Panc1 (cell line): Measurements from ENCODE around the gene CACNA1G. TPM values are rescaled to one million over a fixed set of nuclear protein-coding genes. Genes with fewer than 3 reads are reported as not detected.

Source experiments
- ATAC-seq: fragments of 200-7000 bp; cut with Tn5 transposase; 2 replicates; pipeline ENCODE4 v1.9.1; 2020; ENCODE audit warnings: mild to moderate bottlenecking, moderate library complexity
- BruUV-seq: library from RNA; stranded (reverse); fragments of 400-500 nt; replicated peaks from 2 replicates; lab custom pipeline; 2021; lab: Mats Ljungman, UMichigan
- CTCF ChIA-PET: fragments of 300-600 bp; sonication (Branson Sonifier 250); formaldehyde crosslinking; loops from one replicate; lab custom pipeline; 2022; ENCODE audit warnings: antibody characterized with exemption; lab: Charles Lee
- POLR2A ChIA-PET: fragments of 300-600 bp; sonication (Branson Sonifier 250); formaldehyde crosslinking; loops from one replicate; lab custom pipeline; 2022; ENCODE audit warnings: antibody characterized with exemption; lab: Charles Lee
- DNase-seq: peaks from one replicate; pipeline ENCODE4 v3.0.0-alpha.2; 2010; ENCODE audit warnings: low read depth, low spot score
- H3K27ac ChIP-seq: 2 replicates; pipeline ENCODE4 v1.5.1; 2011; ENCODE audit warnings: mild to moderate bottlenecking, low read length, inconsistent platforms
- H3K27me3 ChIP-seq: fragments of 200-500 bp; sonication (Bioruptor generic); 2 replicates; pipeline ENCODE4 v1.6.0; 2014; ENCODE audit warnings: low read length, inconsistent platforms; ENCODE audit not compliant: control insufficient read depth, insufficient read depth
- H3K36me3 ChIP-seq: fragments of 200-500 bp; sonication (Bioruptor generic); 2 replicates; pipeline ENCODE4 v1.5.1; 2014; ENCODE audit warnings: inconsistent platforms, mild to moderate bottlenecking, low read length, moderate library complexity; ENCODE audit not compliant: control insufficient read depth, insufficient read depth
- H3K4me1 ChIP-seq: 2 replicates; pipeline ENCODE4 v1.5.1; 2011; ENCODE audit warnings: inconsistent platforms, mild to moderate bottlenecking, low read length, moderate library complexity; ENCODE audit not compliant: control insufficient read depth, insufficient read depth
- H3K4me3 ChIP-seq, 2 experiments: 2 replicates each; pipeline ENCODE4 v1.5.1; 2011 to 2012; ENCODE audit warnings: low read depth in 2 of 2, low read length in 2 of 2, mild to moderate bottlenecking in 2 of 2, inconsistent platforms in 1 of 2, moderate library complexity in 1 of 2
- H3K9me3 ChIP-seq: fragments of 200-500 bp; sonication (Bioruptor generic); 2 replicates; pipeline ENCODE4 v1.5.1; 2014; ENCODE audit warnings: low read depth, mild to moderate bottlenecking, inconsistent platforms, low read length, moderate library complexity; ENCODE audit not compliant: control insufficient read depth, insufficient read depth
- CTCF ChIP-seq: fragments of 450-650 bp; IDR thresholded peaks from 2 replicates; pipeline ENCODE4 v1.5.1; 2017; ENCODE audit warnings: mild to moderate bottlenecking
- POLR2AphosphoS5 ChIP-seq: IDR thresholded peaks from 2 replicates; pipeline ENCODE4 v1.6.1; 2012; ENCODE audit warnings: mild to moderate bottlenecking, low read depth, low read length, moderate library complexity
- REST ChIP-seq, 2 experiments: IDR thresholded peaks; 2 replicates each; pipeline ENCODE4 v1.6.1; 2011 to 2012; ENCODE audit warnings: low read depth in 2 of 2, control low read depth in 1 of 2, low read length in 1 of 2, mild to moderate bottlenecking in 1 of 2, moderate library complexity in 1 of 2; ENCODE audit not compliant: insufficient read depth in 1 of 2
- SIN3A ChIP-seq: IDR thresholded peaks from 2 replicates; pipeline ENCODE4 v1.6.1; 2012; ENCODE audit warnings: low read depth, mild to moderate bottlenecking, low read length, moderate library complexity, borderline replicate concordance; ENCODE audit not compliant: insufficient read depth
- TCF7L2 ChIP-seq: IDR thresholded peaks from 2 replicates; pipeline ENCODE4 v1.6.1; 2011; ENCODE audit warnings: mild to moderate bottlenecking, low read depth, low read length, inconsistent platforms
- in situ Hi-C: cut with HindIII; loops from 2 replicates; pipeline ENCODE4 v1.10.0; 2016; ENCODE audit warnings: low sequenced_read_pairs, low pct_unique_long_range_greater_than_20kb
- intact Hi-C: fragments of 100-400 bp; cut with micrococcal nuclease; formaldehyde crosslinking; loops from one replicate; pipeline ENCODE4 v1.10.0; 2022; ENCODE audit not compliant: unreplicated experiment
- total RNA-seq: library from RNA; stranded (reverse); gene quantifications from one replicate; pipeline ENCODE4 v1.2.1, GENCODE V29; 2021; ENCODE audit not compliant: unreplicated experiment

The CACNA1G gene
- total RNA-seq, 1 experiment from 2014 or later, result 10.0 TPM

GRCh38 chr17:50572541-50572940 lies 12.0 kb downstream of the CACNA1G start:
- in situ Hi-C loops, result no loop called here
- H3K4me3 ChIP-seq, result no peak overlapping the region
- intact Hi-C loops, result no loop called here
- BruUV-seq, result no TSS peak
- TF ChIP-seq REST (IDR thresholded peaks at IDR 0.05; ENCODE audit: insufficient read depth in 1 of 2, low read depth in 2 of 2, low read length in 1 of 2), result no peak
- no peak for TF ChIP-seq TCF7L2
- TF ChIP-seq POLR2AphosphoS5, result no peak
- TF ChIP-seq CTCF, result no peak
- no peak for TF ChIP-seq SIN3A
- ChIA-PET CTCF (interaction anchor here (0.5 kb wide), 1 partner anchor 787 kb away, joined by 3 read pairs; no protein-coding TSS in a partner anchor), POLR2A (no interaction called here)
- ATAC-seq (no peak), DNase-seq (no peak)
- H3K27ac ChIP-seq, result no peak overlapping the region
- no peaks in the 10 kb centered on the region for H3K4me1 ChIP-seq
- H3K27me3 ChIP-seq, result no peaks in the 10 kb centered on the region
- no peaks in the 10 kb centered on the region for H3K9me3 ChIP-seq
- no peaks in the 10 kb centered on the region for H3K36me3 ChIP-seq

GRCh38 chr17:50573866-50574611 lies 13.5 kb downstream of the CACNA1G start:
- POLR2A ChIA-PET, result interaction anchor here (0.6 kb wide), 1 partner anchor 18 kb away, joined by 3 read pairs; no protein-coding TSS in a partner anchor
- H3K4me1 ChIP-seq, result no peaks in the 10 kb centered on the region
- no peak for DNase-seq
- H3K27me3 ChIP-seq, result no peaks in the 10 kb centered on the region
- H3K36me3 ChIP-seq, result no peaks in the 10 kb centered on the region
- no peaks in the 10 kb centered on the region for H3K9me3 ChIP-seq
- no TSS peak for BruUV-seq
- in situ Hi-C loops (no loop called here), intact Hi-C loops (no loop called here)
- CTCF ChIA-PET, result interaction anchor here (0.6 kb wide), 1 partner anchor 305 kb away, joined by 3 read pairs; no protein-coding TSS in a partner anchor
- no peak overlapping the region for H3K27ac ChIP-seq
- ATAC-seq, result no peak
- TF ChIP-seq SIN3A, result no peak
- TF ChIP-seq CTCF, result no peak
- TF ChIP-seq POLR2AphosphoS5, result no peak
- TF ChIP-seq REST (IDR thresholded peaks at IDR 0.05; ENCODE audit: insufficient read depth in 1 of 2, low read depth in 2 of 2, low read length in 1 of 2), result no peak
- TF ChIP-seq TCF7L2, result no peak
- H3K4me3 ChIP-seq, result no peak overlapping the region
